ENCODE data around the gene CIBAR2.

CIBAR2 gene

GRCh38 chr16:85144026-85144915, 32.0 kb upstream of the CIBAR2 start:
- no peak for DNase-seq

GRCh38 chr16:85142771-85143211, 30.5 kb upstream of the CIBAR2 start:
- DNase-seq, result no peak

- no peak for DNase-seq
Measured at GRCh38 chr16:85142129-85142513, 29.8 kb upstream of the CIBAR2 start.

GRCh38 chr16:85141491-85142128, 29.3 kb upstream of the CIBAR2 start:
- no peak for DNase-seq

- DNase-seq, result no peak
Measured at GRCh38 chr16:85140455-85141012, 28.3 kb upstream of the CIBAR2 start.

- no peak for DNase-seq
Measured at GRCh38 chr16:85139881-85140339, 27.6 kb upstream of the CIBAR2 start.

- no peak for DNase-seq
Measured at GRCh38 chr16:85138825-85139627, 26.8 kb upstream of the CIBAR2 start.

- DNase-seq, result no peak
Measured at GRCh38 chr16:85138073-85138824, 26.0 kb upstream of the CIBAR2 start.

GRCh38 chr16:85137323-85138072, 25.2 kb upstream of the CIBAR2 start:
- DNase-seq, result peak; percentile 81

GRCh38 chr16:85136702-85137322, 24.5 kb upstream of the CIBAR2 start:
- no peak for DNase-seq

- no peak for DNase-seq
Measured at GRCh38 chr16:85136213-85136701, 24.0 kb upstream of the CIBAR2 start.

GRCh38 chr16:85134789-85135142, 22.5 kb upstream of the CIBAR2 start:
- DNase-seq, result no peak

GRCh38 chr16:85134076-85134788, 22.0 kb upstream of the CIBAR2 start:
- DNase-seq, result no peak

GRCh38 chr16:85133290-85133599, 21.0 kb upstream of the CIBAR2 start:
- no peak for DNase-seq

GRCh38 chr16:85132456-85133289, 20.4 kb upstream of the CIBAR2 start:
- no peak for DNase-seq

- no peak for DNase-seq
Measured at GRCh38 chr16:85130705-85131028, 18.4 kb upstream of the CIBAR2 start.

GRCh38 chr16:85129876-85130704, 17.8 kb upstream of the CIBAR2 start:
- no peak for DNase-seq

GRCh38 chr16:85128079-85128837, 16.0 kb upstream of the CIBAR2 start:
- DNase-seq, result no peak
